ENCODE measurements around the gene EIF2AK3. TPM values are rescaled to one million over a fixed set of nuclear protein-coding genes. Genes with fewer than 3 reads are reported as not detected.

EIF2AK3 gene
- total and polyA plus RNA-seq, 2 experiments from 2014 or later = 19.5 to 41.9 TPM

- peaks cover 79% of the 10 kb centered on the region for H3K79me2 ChIP-seq
- no peaks in the 10 kb centered on the region for H3K27me3 ChIP-seq
- no peaks in the 10 kb centered on the region for H3K36me3 ChIP-seq (replicated peaks; ENCODE audit: insufficient read depth, low read depth)
- TF ChIP-seq EZH2phosphoT487 (IDR thresholded peaks at IDR 0.05; ENCODE audit: low read depth, severe bottlenecking, unreplicated experiment) (no peak), EZH2 (IDR thresholded peaks at IDR 0.05; ENCODE audit: borderline replicate concordance) (no peak), CTCF (IDR thresholded peaks at IDR 0.05; ENCODE audit: poor library complexity) (no peak)
- DNase-seq (ENCODE audit: low spot score) = no peak
- peaks cover 3% of the 10 kb centered on the region for H4K20me1 ChIP-seq (ENCODE audit: insufficient read depth, poor library complexity, severe bottlenecking)
- H3K4me3 ChIP-seq = no peak overlapping the region
- no peaks in the 10 kb centered on the region for H3K4me1 ChIP-seq (ENCODE audit: insufficient read depth)
- no peak overlapping the region for H3K4me2 ChIP-seq
- 82% methylated on average over 3 of the region's 3 CpGs for WGBS (ENCODE audit: low lambda C conversion rate, missing lambda C conversion rate)
- H3K9me2 ChIP-seq (replicated peaks; ENCODE audit: insufficient read depth) = no peaks in the 10 kb centered on the region
- H3K27ac ChIP-seq = no peak overlapping the region
- no peaks in the 10 kb centered on the region for H3K9me3 ChIP-seq (ENCODE audit: low read depth)
- H2AFZ ChIP-seq = no peak overlapping the region
These were observed 20.8 kb downstream of the EIF2AK3 start for GRCh38 chr2:88606371-88607030.

- Histone ChIP-seq H3K9me3 (ENCODE audit: low read depth) (no peaks in the 10 kb centered on the region), H3K36me3 (replicated peaks; ENCODE audit: insufficient read depth, low read depth) (no peaks in the 10 kb centered on the region), H4K20me1 (ENCODE audit: insufficient read depth, poor library complexity, severe bottlenecking) (peaks cover 3% of the 10 kb centered on the region), H3K9me2 (replicated peaks; ENCODE audit: insufficient read depth) (no peaks in the 10 kb centered on the region), H3K27me3 (no peaks in the 10 kb centered on the region), H3K4me2 (no peak overlapping the region), H3K79me2 (peaks cover 59% of the 10 kb centered on the region), H2AFZ (no peak overlapping the region), H3K27ac (no peak overlapping the region), H3K4me1 (ENCODE audit: insufficient read depth) (peaks cover 10% of the 10 kb centered on the region), H3K4me3 (no peak overlapping the region)
- WGBS (ENCODE audit: low lambda C conversion rate, missing lambda C conversion rate) = 78% methylated on average over 4 of the region's 4 CpGs
- DNase-seq (ENCODE audit: low spot score) = no peak
- TF ChIP-seq EZH2 (IDR thresholded peaks at IDR 0.05; ENCODE audit: borderline replicate concordance) = no peak
- TF ChIP-seq CTCF (IDR thresholded peaks at IDR 0.05; ENCODE audit: poor library complexity) = no peak
- no peak for TF ChIP-seq EZH2phosphoT487 (IDR thresholded peaks at IDR 0.05; ENCODE audit: low read depth, severe bottlenecking, unreplicated experiment)
These were observed 24.1 kb downstream of the EIF2AK3 start for GRCh38 chr2:88603146-88603545.

GRCh38 chr2:88602022-88602421 is 25.2 kb downstream of the EIF2AK3 start:
- no peak for TF ChIP-seq CTCF (IDR thresholded peaks at IDR 0.05; ENCODE audit: poor library complexity)
- no peak for TF ChIP-seq EZH2 (IDR thresholded peaks at IDR 0.05; ENCODE audit: borderline replicate concordance)
- TF ChIP-seq EZH2phosphoT487 (IDR thresholded peaks at IDR 0.05; ENCODE audit: low read depth, severe bottlenecking, unreplicated experiment) = no peak
- H3K79me2 ChIP-seq = peaks cover 60% of the 10 kb centered on the region
- no peaks in the 10 kb centered on the region for H3K9me3 ChIP-seq (ENCODE audit: low read depth)
- no peak overlapping the region for H3K4me2 ChIP-seq
- peaks cover 10% of the 10 kb centered on the region for H3K4me1 ChIP-seq (ENCODE audit: insufficient read depth)
- DNase-seq (ENCODE audit: low spot score) = no peak
- 63% methylated on average over 4 of the region's 4 CpGs for WGBS (ENCODE audit: low lambda C conversion rate, missing lambda C conversion rate)
- no peaks in the 10 kb centered on the region for H3K9me2 ChIP-seq (replicated peaks; ENCODE audit: insufficient read depth)
- no peaks in the 10 kb centered on the region for H3K36me3 ChIP-seq (replicated peaks; ENCODE audit: insufficient read depth, low read depth)
- no peak overlapping the region for H3K4me3 ChIP-seq
- H4K20me1 ChIP-seq (ENCODE audit: insufficient read depth, poor library complexity, severe bottlenecking) = no peaks in the 10 kb centered on the region
- H3K27me3 ChIP-seq = no peaks in the 10 kb centered on the region
- H2AFZ ChIP-seq = no peak overlapping the region
- peak overlapping the region; percentile 89 for H3K27ac ChIP-seq
